HepG2 (cell line): Measurements from ENCODE around the gene STRIP1. TPM values are rescaled to one million over a fixed set of nuclear protein-coding genes. Genes with fewer than 3 reads are reported as not detected.

Source experiments
- HNRNPUL1 ChIP-seq: fragments of 200-400 bp; formaldehyde crosslinking; IDR thresholded peaks from 2 replicates; pipeline ENCODE4 v1.6.1; 2017; ENCODE audit warnings: low read depth, mild to moderate bottlenecking, low read length, moderate library complexity
- NFE2L2 ChIP-seq: fragments of 150-350 bp; IDR thresholded peaks from 2 replicates; pipeline ENCODE4 v1.6.1; 2014; ENCODE audit warnings: low read length
- NFYB ChIP-seq: sonication (generic); formaldehyde crosslinking; IDR thresholded peaks from 2 replicates; pipeline ENCODE4 v1.4.0; 2020; ENCODE audit warnings: missing genetic modification reagents
- RXRA ChIP-seq: sonication (generic); formaldehyde crosslinking; IDR thresholded peaks from 2 replicates; pipeline ENCODE4 v1.5.1; 2020; ENCODE audit warnings: missing genetic modification reagents
- ZBED4 ChIP-seq: sonication (generic); formaldehyde crosslinking; IDR thresholded peaks from 2 replicates; pipeline ENCODE4 v1.4.0; 2020; ENCODE audit warnings: missing genetic modification reagents, borderline replicate concordance
- ZBTB10 ChIP-seq: sonication (generic); formaldehyde crosslinking; IDR thresholded peaks from 2 replicates; pipeline ENCODE4 v1.4.0; 2020; ENCODE audit warnings: missing genetic modification reagents, borderline replicate concordance
- ZC3H13 ChIP-seq: sonication (generic); formaldehyde crosslinking; IDR thresholded peaks from 2 replicates; pipeline ENCODE4 v1.8.1; 2023; ENCODE audit warnings: mild to moderate bottlenecking, missing genetic modification reagents, moderate library complexity
- ZMAT3 ChIP-seq: sonication (generic); formaldehyde crosslinking; conservative IDR thresholded peaks from 2 replicates; pipeline ENCODE4 v1.7.0; 2021; ENCODE audit warnings: missing genetic modification reagents
- ZNF260 ChIP-seq: sonication (generic); formaldehyde crosslinking; IDR thresholded peaks from 2 replicates; pipeline ENCODE4 v1.4.0; 2020; ENCODE audit warnings: missing genetic modification reagents, low read depth, mild to moderate bottlenecking, borderline replicate concordance
- ZNF264 ChIP-seq: sonication (generic); formaldehyde crosslinking; IDR thresholded peaks from 2 replicates; pipeline ENCODE4 v1.4.0; 2020; ENCODE audit warnings: missing genetic modification reagents
- ZNF512 ChIP-seq: sonication (generic); formaldehyde crosslinking; IDR thresholded peaks from 2 replicates; pipeline ENCODE4 v1.4.0; 2020; ENCODE audit warnings: mild to moderate bottlenecking, missing genetic modification reagents
- polyA plus RNA-seq, 8 experiments: library from polyadenylated mRNA; depleted of rRNA in 3 of 8; stranded (reverse) in 7 of 8; unstranded in 1 of 8; fragments of >200 nt; fragmentation: Illumina TruSeq in 4 of 8; extraction: Trizol in 4 of 8; gene quantifications; 2 replicates each; pipeline versions ENCODE4 v1.2.1 to v1.2.3, GENCODE V29; 2011 to 2016; ENCODE audit warnings: low read depth in 4 of 8, missing spikeins in 1 of 8, mixed read lengths in 1 of 8; ENCODE audit not compliant: insufficient read depth in 1 of 8
- total RNA-seq, 5 experiments: library from RNA; depleted of rRNA; stranded (reverse); fragments of >200 nt; fragmentation: Illumina TruSeq; extraction: Trizol; gene quantifications; 2 replicates each; pipeline ENCODE4 v1.2.3, GENCODE V29; 2016; ENCODE audit warnings: low read depth in 1 of 5

The STRIP1 gene
- total and polyA plus RNA-seq, 2 of the 13 experiments (the other 11 are each of a cell fraction or from before 2014, with no cell fraction given): 20.9 to 27.9 TPM

- TF ChIP-seq ZNF512 (CRISPR knock-in tag) (no peak), ZNF260 (CRISPR knock-in tag) (no peak), HNRNPUL1 (no peak), ZC3H13 (CRISPR knock-in tag) (no peak), NFYB (no peak), ZMAT3 (CRISPR knock-in tag) (no peak), NFE2L2 (no peak), ZBED4 (CRISPR knock-in tag) (0 out of 2 replicates have a peak, but pooled peaks have one; percentile 51), ZNF264 (0 out of 2 replicates have a peak, but pooled peaks have one; percentile 57), RXRA (no peak), ZBTB10 (CRISPR knock-in tag) (peak; percentile 56; the same call in 1 of the 2 replicates)
These were observed at the start of gene STRIP1 (continued) for GRCh38 chr1:110034451-110035235.
